DMS 273 (cell line): Measurements from ENCODE around the gene IL3RA.
"Not testable (repeated sequence)": the region's sequence is repeated elsewhere in the genome, so short reads cannot be mapped to it uniquely, and the experiment has no call there.

Source experiments
- DNase-seq: peaks from one replicate; lab custom pipeline; 2025; ENCODE audit not compliant: unreplicated experiment; lab: John Stamatoyannopoulos, UW

IL3RA gene

DNA sequence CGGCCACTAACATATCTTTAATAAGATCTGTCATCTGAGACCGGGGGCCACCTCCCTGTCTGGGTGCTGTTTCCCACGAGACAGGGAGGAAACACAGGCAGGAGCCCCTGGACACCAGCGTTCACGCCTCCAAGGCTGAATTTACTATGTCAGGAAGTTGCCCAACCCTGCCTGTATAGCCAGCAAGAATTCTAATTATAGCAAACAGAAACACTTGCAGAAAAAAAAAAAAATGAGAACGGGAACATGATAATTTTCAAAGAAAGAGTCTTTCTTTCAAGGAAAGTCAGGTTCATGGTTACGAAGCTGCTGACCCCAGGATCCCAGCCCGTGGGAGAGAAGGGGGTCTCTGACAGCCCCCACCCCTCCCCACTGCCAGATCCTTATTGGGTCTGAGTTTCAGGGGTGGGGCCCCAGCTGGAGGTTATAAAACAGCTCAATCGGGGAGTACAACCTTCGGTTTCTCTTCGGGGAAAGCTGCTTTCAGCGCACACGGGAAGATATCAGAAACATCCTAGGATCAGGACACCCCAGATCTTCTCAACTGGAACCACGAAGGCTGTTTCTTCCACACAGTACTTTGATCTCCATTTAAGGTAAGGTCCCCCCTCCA is at the start of gene IL3RA:
Gene IL3RA, plus strand, starts transcription at position 455 of the 613 bp plus-strand sequence. CDS start 4,981 bp downstream, outside the sequence.
- DNase-seq: peak; percentile 50

GRCh38 chrX:1289535-1289934 is 47.0 kb upstream of the IL3RA start:
- DNase-seq: no peak

DNA sequence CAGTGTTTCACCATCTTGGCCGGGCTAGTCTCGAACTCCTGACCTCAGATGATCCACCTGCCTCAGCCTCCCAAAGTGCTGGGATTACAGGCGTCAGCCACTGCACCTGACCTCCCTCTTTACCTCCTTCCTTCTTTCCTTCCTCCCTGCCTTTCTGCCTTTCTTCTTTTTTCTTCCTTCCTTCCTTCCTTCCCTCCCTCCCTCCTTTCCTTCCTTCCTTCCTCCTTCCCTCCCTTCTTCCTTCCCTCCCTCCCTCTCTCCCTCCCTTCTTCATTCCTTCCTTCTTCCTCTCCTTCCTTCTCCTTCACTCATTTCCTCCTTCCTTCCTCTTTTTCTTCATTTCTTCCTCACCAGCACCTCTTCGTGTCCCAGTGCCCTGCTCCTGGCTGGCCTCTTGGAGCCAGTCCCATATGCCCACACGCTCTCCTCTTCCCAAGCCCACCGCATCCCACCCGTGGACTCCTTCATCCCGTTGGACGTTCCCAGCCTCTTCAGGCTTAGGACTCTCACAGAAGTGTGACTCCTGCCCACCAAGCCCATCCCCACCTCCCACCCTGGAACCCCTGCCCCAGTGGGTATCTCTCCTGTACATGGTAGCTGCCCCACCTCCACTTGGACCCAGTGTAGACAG is 45.4 kb upstream of the IL3RA start:
- DNase-seq: no peak

- DNase-seq: no peak
Observed at GRCh38 chrX:1292575-1293290, 43.9 kb upstream of the IL3RA start.

DNA sequence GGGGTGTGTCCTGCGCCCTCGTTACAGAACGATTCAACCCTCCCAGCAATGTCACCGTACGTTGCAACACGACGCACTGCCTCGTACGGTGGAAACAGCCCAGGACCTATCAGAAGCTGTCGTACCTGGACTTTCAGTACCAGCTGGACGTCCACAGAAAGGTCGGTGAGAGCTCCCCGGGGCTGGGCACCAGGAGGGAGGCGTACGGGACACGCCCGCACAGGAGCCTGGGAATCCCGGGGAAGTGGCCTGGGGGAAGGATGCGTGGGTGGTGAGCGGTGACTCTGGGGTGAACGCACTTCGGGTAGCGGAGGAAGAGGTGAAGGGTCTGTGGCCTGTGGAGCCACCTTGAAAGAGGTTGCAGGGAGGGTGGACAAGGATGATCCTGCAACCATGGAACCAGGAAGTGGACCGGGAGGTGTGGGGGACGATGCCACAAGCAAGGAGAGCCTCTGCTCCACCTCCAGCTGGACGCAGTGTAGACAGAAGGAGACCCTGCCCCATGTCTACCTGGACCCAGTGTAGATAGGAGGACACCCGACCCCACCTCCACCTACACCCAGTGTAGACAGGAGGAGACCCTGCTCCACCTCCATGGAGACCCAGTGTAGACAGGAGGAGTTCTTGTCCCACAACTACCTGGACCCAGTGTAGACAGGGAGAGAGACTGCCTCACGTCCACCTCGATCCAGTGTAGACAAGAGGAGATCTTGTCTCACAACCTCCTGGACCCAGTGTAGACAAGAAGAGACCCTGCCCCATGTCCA is 42.1 kb upstream of the IL3RA start:
- no peak for DNase-seq

DNA sequence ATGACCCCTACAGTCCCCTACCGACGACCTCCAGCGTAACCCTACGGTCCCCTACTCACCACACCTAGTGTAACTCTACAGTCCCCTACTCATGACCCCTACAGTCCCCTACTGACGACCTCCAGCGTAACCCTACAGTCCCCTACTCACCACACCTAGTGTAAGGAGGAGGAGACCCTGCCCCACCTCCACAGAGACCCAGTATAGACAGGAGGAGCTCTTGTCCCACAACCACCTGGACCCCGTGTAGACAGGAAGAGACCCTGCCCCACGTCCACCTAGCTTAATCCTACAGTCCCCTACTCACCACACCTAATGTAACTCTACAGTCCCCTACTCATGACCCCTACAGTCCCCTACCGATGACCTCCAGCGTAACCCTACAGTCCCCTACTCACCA is 41.0 kb upstream of the IL3RA start:
- DNase-seq: no peak

GRCh38 chrX:1297591-1297990 is 39.0 kb upstream of the IL3RA start:
- DNase-seq: not testable (repeated sequence)

DNA sequence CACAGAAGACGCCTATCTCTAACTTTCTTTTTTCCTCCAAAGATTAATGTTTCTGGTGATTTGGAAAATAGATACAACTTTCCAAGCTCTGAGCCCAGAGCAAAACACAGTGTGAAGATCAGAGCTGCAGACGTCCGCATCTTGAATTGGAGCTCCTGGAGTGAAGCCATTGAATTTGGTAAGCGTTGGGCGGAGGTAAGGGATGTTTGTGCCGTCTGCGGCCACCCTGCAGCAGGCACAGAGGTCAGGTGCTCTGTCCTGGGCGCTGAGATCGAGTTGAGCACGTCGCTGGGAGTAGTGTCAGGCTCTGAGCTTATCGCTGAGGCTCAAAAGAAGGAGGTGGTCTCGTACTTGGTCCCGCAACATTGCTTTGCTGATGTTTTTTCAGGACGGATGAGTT is 36.1 kb upstream of the IL3RA start:
- DNase-seq: no peak

- no peak for DNase-seq
Observed at GRCh38 chrX:1305411-1305810, 31.2 kb upstream of the IL3RA start.

- peak; percentile 50 for DNase-seq
Observed at GRCh38 chrX:1306909-1307625, 29.5 kb upstream of the IL3RA start.

GRCh38 chrX:1307626-1308340 is 28.8 kb upstream of the IL3RA start:
- no peak for DNase-seq

- DNase-seq: no peak
Observed at GRCh38 chrX:1308476-1308875, 28.1 kb upstream of the IL3RA start.

- DNase-seq: not testable (repeated sequence)
Observed at GRCh38 chrX:1308917-1309316, 27.7 kb upstream of the IL3RA start.

GRCh38 chrX:1313788-1314187 is 22.8 kb upstream of the IL3RA start:
- DNase-seq: no peak

DNA sequence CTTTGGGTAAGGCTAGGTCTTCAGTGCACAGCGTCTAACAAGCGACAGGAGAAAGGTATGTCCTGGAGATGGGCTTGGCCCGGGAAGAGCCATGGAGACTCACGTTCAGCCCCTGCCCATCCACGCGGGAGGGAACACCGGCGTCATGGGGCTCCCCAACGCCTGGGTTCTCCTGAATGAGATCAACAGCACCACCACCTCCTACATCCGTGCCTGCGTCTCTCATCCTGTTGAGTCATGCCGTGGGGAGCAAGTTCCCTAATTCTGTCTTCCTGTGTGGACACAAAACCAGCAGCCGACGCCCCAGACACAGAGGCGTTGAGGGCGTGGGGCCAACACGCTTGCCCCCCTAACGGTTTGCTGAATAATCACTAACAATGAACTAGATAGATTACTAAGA is 20.1 kb upstream of the IL3RA start:
- no peak for DNase-seq

DNA sequence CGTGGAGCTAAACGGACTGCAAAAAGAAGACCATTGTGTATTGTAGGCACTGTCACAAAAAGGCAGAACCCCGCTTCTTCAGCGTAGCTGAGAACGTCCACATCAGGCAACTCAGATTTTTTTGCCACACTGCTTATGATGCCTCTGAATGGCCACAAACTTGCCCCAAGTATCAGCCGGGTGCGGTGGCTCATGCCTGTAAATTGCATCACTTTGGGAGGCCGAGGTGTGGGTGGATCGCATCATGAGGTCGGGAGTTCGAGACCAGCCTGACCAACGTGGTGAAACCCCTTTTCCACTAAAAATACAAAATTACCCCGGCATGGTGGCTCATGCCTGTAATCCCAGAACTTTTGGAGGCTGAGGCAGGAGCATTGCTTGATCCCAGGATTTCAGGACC is 14.9 kb upstream of the IL3RA start:
- DNase-seq: no peak

- no peak for DNase-seq
Observed at GRCh38 chrX:1322393-1322792, 14.2 kb upstream of the IL3RA start.

- peak; percentile 68 for DNase-seq
Observed at GRCh38 chrX:1323315-1323714, 13.3 kb upstream of the IL3RA start.

DNA sequence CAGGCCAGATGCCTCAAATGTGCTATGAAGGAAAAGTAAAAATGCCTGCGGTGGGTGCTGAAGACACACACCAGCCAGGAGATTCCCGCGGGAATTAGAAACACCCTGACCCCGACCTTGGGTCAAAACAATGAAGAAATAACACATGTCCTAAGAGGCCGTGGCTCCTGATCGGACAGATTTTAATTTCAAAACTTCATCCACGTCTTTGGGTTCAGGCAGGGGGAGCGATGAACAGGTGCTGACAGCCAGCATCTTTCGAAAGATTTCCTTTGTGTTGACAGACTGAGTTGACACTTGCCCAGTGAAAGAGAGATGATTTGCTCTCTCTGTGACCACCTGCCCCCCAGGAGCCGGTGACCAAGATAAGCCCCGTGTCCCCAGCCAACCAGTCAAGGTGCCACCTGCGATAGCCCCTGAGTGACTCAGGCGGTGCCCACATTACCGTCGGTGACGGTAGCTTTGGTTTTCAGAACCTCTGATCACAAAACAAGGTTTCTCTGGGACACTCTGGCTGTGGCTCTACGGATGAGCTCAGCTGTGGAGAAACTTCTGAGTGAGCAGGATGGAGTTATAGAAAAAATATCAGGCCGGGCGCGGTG is 11.0 kb upstream of the IL3RA start:
- peak; percentile 28 for DNase-seq
